Chondrocyte (in vitro differentiated cells): ENCODE results near the gene SMG9. TPM values are rescaled to one million over a fixed set of nuclear protein-coding genes. Genes with fewer than 3 reads are reported as not detected.

ENCODE experiments used
- DNase-seq: peaks from one replicate; pipeline ENCODE4 v3.0.0; 2021; ENCODE audit warnings: mixed read lengths, low spot score
- H3K27ac Mint-ChIP-seq: one replicate; pipeline ENCODE4 v1.8.0; 2021; ENCODE audit warnings: mild to moderate bottlenecking, moderate library complexity, mixed read lengths; ENCODE audit not compliant: unreplicated experiment
- H3K27me3 Mint-ChIP-seq: 2 replicates; pipeline ENCODE4 v1.8.0; 2021; ENCODE audit warnings: low read depth, mixed read lengths
- H3K36me3 Mint-ChIP-seq: 2 replicates; pipeline ENCODE4 v1.8.0; 2021; ENCODE audit warnings: low read depth, mixed read lengths
- H3K4me1 Mint-ChIP-seq: 2 replicates; pipeline ENCODE4 v1.8.0; 2021; ENCODE audit warnings: low read depth, mild to moderate bottlenecking, mixed read lengths
- H3K4me3 Mint-ChIP-seq: one replicate; pipeline ENCODE4 v1.8.0; 2021; ENCODE audit warnings: mild to moderate bottlenecking, moderate library complexity, mixed read lengths; ENCODE audit not compliant: unreplicated experiment
- H3K9me3 Mint-ChIP-seq: 2 replicates; pipeline ENCODE4 v1.8.0; 2021; ENCODE audit warnings: low read depth, mixed read lengths
- CTCF ChIP-seq: fragments of 200-600 bp; sonication (generic); IDR thresholded peaks from 2 replicates; pipeline ENCODE4 v1.5.0; 2021; ENCODE audit warnings: antibody characterized with exemption, mild to moderate bottlenecking, moderate library complexity
- total RNA-seq: library from RNA; stranded (reverse); gene quantifications from 3 replicates; pipeline ENCODE4 v1.2.1, GENCODE V29; 2021

SMG9 gene
- total RNA-seq, 1 donor from 2014 or later = 46.9 TPM

- Mint-ChIP-seq H3K4me1 (peaks cover 8% of the 10 kb centered on the region), H3K27ac (no peak overlapping the region), H3K36me3 (peaks cover 1% of the 10 kb centered on the region), H3K27me3 (peaks cover 5% of the 10 kb centered on the region), H3K9me3 (peaks cover 5% of the 10 kb centered on the region), H3K4me3 (no peak overlapping the region)
- no peak for DNase-seq
- TF ChIP-seq CTCF = no peak
Observed at GRCh38 chr19:43705729-43706128, 49.0 kb downstream of the SMG9 start.

GRCh38 chr19:43704002-43704705 is 50.6 kb downstream of the SMG9 start:
- DNase-seq = no peak
- Mint-ChIP-seq H3K27ac (no peak overlapping the region), H3K9me3 (peaks cover 4% of the 10 kb centered on the region), H3K27me3 (peaks cover 5% of the 10 kb centered on the region), H3K36me3 (peaks cover under 1% of the 10 kb centered on the region), H3K4me1 (peaks cover 16% of the 10 kb centered on the region), H3K4me3 (no peak overlapping the region)
- TF ChIP-seq CTCF = no peak

- no peak overlapping the region for H3K4me3 Mint-ChIP-seq
- no peaks in the 10 kb centered on the region for H3K36me3 Mint-ChIP-seq
- H3K27ac Mint-ChIP-seq = no peak overlapping the region
- H3K9me3 Mint-ChIP-seq = peaks cover 7% of the 10 kb centered on the region
- DNase-seq = no peak
- H3K4me1 Mint-ChIP-seq = peaks cover 16% of the 10 kb centered on the region
- H3K27me3 Mint-ChIP-seq = peaks cover 12% of the 10 kb centered on the region
- TF ChIP-seq CTCF = no peak
Observed at GRCh38 chr19:43700395-43701000, 54.3 kb downstream of the SMG9 start.

- H3K27me3 Mint-ChIP-seq = peaks cover 13% of the 10 kb centered on the region
- peaks cover 9% of the 10 kb centered on the region for H3K9me3 Mint-ChIP-seq
- TF ChIP-seq CTCF = peak; percentile 33
- H3K36me3 Mint-ChIP-seq = peaks cover 2% of the 10 kb centered on the region
- H3K4me1 Mint-ChIP-seq = peaks cover 16% of the 10 kb centered on the region
- peak overlapping the region; percentile 12 for H3K4me3 Mint-ChIP-seq
- no peak for DNase-seq
- H3K27ac Mint-ChIP-seq = no peak overlapping the region
Observed at GRCh38 chr19:43699506-43700394, 55.0 kb downstream of the SMG9 start.

- Mint-ChIP-seq H3K4me3 (no peak overlapping the region), H3K27ac (no peak overlapping the region), H3K4me1 (peaks cover 12% of the 10 kb centered on the region), H3K36me3 (peaks cover 4% of the 10 kb centered on the region), H3K9me3 (peaks cover 13% of the 10 kb centered on the region), H3K27me3 (peaks cover 19% of the 10 kb centered on the region)
- no peak for DNase-seq
- TF ChIP-seq CTCF = no peak
Observed at GRCh38 chr19:43697295-43697694, 57.5 kb downstream of the SMG9 start.
